HL-60/S4 (cell line): Measurements from ENCODE around the gene PHF14.
"Not testable (repeated sequence)": the region's sequence is repeated elsewhere in the genome, so short reads cannot be mapped to it uniquely, and the experiment has no call there.

ENCODE experiments used
- in situ Hi-C: fragments of 300-500 bp; cut with MboI; formaldehyde crosslinking; loops from 2 replicates; pipeline ENCODE4 v1.14.3; 2022; ENCODE audit warnings: low sequenced_read_pairs

The PHF14 gene, protein sequence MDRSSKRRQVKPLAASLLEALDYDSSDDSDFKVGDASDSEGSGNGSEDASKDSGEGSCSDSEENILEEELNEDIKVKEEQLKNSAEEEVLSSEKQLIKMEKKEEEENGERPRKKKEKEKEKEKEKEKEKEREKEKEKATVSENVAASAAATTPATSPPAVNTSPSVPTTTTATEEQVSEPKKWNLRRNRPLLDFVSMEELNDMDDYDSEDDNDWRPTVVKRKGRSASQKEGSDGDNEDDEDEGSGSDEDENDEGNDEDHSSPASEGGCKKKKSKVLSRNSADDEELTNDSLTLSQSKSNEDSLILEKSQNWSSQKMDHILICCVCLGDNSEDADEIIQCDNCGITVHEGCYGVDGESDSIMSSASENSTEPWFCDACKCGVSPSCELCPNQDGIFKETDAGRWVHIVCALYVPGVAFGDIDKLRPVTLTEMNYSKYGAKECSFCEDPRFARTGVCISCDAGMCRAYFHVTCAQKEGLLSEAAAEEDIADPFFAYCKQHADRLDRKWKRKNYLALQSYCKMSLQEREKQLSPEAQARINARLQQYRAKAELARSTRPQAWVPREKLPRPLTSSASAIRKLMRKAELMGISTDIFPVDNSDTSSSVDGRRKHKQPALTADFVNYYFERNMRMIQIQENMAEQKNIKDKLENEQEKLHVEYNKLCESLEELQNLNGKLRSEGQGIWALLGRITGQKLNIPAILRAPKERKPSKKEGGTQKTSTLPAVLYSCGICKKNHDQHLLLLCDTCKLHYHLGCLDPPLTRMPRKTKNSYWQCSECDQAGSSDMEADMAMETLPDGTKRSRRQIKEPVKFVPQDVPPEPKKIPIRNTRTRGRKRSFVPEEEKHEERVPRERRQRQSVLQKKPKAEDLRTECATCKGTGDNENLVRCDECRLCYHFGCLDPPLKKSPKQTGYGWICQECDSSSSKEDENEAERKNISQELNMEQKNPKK

DNA sequence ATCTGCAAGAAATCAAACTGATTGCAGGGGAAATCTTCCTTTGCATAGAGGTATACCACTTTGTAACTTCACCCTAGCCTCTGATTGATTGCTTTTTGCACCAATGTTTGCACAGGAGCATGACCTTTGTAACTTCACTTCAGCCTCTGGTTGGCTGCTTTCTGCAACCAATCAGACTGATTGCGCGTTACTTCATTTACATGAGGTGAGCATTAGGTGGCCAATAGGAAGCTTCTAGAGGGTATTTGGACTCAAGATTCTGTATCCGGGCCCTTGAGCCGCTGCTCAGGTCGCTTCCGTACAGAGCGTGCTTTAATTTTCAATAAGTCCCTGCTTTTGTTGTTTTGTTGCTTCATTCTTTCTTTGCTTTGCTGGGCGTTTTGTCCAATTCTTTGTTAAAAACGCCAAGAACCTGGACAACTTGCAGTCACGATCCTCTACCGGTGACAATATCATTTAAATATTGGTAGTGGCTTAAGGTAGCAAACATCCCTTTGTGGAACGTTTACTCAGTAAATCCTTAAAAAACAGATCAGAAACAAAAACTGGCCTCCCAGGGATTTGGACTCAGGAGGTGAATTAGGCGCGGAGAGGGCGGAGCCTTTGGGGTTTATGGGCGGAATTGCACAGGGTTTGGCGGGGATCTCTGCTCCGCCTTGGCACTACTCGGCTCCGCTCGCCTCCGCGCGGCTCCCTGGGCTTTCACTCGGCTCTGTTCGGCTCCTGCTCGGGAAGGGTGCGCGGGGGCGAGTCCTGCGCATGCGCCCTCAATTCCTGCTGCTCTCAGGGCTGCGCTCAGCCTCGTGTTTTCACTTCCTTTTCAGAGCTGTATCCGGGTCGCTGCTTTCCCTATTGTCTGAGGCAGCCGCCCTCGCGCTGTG is at the start of gene PHF14:
Gene PHF14 (plus strand): TSS at position 812 of the 881 bp plus-strand sequence. CDS start 452 bp downstream, outside the sequence.
- in situ Hi-C loops: no loop called here

DNA sequence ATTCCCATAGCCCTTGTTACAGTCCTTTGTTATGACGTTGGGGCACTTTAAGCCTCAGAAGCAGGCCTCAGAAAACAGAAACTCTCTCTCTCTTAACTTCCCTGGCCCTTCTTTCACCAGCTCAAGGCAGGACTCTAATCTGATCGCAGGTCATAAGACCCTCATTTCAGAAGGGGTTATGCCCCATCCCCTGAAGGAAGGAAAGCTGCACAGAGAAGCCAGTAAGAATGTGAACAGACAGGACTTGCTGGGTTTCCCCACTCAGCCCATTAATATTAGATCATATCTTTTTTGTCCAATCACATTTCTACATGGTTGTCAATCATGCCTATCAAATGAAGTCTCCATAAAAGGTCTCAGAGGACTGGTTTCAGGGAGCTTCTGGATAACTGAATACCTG is 49.3 kb upstream of the PHF14 start:
- in situ Hi-C loops: no loop called here

DNA sequence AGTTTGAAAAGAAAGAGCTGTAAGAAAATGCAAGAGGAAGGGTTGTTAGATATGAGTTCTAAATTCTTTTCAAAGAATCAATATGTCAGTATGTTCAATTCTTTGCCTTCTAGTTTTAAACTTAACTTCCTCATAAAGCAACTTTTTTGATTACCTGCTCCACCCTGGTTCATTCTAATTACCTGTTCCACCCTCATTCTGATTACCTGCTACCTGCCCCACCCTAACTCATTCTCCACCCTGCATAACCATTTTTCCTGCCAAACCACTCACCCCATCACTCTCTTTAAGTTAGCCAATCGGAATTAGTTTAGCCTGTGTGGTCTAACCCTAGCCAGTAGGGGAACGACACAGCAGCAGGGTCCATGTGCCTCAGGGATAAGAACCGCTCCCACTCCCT is 45.5 kb upstream of the PHF14 start:
- in situ Hi-C loops: not testable (repeated sequence)

DNA sequence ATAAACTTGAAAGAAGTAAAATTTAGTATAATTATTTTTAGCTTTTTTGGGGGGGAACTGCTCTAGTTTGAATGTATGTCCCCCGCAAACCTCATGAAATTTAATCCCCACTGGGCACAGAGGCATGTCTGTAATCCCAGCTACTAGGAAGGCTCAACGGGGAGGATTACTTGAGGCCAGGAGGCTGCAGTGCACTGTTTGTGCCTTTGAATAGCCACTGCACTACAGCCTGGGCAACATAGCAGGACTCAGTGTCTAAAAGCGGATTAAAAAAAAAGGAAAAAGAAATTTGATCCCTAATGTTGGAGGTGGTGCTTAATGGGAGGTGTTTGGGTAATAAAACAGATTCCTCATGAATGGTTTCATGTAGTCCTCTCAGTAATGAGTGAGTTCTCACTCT is 43.1 kb upstream of the PHF14 start:
- in situ Hi-C loops: no loop called here

DNA sequence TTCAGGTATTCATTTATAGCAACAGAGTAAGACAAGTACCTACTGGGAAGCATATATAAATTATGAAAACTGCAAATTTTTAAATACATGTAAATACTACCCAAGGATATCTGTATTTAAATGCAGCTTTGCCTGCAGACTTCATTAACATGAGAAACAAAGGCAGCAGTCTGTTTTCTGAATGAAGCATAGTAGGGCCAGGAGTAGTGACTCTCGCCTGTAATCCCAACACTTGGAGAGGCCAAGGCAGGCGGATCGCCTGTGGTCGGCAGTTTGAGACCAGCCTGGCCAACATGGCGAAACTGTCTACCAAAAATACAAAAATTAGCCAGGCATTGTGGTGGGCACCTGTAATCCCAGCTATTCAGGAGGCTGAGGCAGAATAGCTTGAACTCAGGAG is 42.5 kb upstream of the PHF14 start:
- in situ Hi-C loops: no loop called here

DNA sequence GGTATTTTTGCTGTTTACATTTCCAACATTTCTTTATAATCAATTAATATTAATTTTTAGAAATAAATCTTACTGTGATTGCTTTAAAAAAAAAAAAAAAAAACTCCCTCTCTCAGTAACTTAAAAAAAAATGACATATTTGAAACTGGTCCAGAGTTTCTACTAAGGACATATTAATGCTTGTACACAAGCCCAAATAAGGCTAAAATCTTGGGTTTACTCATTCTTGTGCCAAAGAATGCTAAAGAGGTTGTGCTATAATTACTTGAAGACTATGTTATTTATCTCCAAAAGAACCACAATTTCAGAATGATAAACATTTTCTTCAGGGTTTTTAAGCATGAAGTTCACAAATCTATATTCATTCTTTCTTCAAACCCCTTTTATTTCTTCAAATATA is 39.4 kb upstream of the PHF14 start:
- in situ Hi-C loops: no loop called here

DNA sequence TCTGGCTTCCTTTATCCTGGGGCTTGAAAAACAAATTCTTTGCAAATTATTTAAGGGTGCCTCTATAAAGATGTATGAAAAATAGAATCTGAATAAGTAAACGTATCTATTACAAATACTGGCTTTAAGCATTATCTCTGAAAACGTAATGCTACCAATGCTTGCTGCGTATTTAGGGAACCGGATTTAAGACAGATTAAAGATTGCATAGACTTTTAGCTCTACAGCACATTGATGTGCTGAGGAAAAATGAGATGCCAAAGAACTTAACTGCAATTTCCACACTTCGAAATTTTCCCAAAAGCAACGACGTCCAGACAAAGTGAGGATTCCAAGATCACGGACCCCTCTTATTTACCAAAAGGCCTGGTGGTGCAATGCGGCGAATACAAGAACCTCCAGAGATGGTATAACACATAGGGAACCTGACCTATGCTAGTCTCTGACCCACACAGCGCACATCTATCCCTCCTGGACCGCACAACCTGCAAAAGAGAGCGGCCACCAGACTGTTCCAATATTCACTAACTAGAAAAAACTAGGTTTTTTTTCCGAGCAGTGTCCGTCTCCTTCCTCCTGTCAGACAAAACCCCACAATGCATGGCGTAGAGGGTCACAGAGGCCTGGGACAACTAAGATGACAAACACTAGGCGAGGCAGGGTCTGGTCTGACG is 34.3 kb upstream of the PHF14 start:
- in situ Hi-C loops: no loop called here

DNA sequence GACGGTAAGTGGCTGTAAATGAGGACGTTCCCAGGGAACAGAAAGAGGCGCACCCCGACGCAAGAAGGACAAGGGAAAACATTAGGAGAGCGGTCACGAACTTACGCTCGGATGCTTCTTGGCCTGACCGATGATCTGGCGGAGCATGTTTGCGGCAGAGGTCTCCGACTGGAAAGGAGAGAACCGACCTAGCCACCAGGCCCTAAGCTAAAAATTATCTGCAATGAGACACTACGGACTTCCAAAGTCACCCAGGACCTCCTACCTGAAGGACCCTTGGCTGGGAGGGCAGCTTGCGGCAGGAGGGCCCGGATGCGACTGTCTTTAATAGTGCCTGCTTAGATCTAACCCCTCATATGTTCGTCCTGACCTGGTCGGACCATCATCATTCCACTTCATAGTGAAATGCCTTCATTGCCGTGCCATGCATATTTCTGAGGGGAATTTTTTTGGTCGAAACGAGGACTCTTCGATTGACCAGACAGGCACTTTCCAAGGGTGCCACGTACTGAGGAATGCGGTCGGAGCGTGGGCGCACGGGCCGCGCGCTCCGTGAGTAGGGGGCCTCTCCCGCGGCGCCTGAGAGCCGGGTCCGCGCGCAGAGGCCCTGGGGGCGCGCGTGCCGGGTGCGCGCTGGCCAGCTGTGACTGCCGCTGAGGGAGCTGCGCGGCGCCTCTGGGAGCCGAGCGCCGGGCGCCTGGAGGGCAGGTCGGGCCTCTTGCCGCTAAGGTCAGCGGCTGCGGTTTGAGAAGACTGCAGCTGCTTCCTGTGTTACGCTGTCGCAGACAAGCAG is 33.6 kb upstream of the PHF14 start:
- in situ Hi-C loops: no loop called here

DNA sequence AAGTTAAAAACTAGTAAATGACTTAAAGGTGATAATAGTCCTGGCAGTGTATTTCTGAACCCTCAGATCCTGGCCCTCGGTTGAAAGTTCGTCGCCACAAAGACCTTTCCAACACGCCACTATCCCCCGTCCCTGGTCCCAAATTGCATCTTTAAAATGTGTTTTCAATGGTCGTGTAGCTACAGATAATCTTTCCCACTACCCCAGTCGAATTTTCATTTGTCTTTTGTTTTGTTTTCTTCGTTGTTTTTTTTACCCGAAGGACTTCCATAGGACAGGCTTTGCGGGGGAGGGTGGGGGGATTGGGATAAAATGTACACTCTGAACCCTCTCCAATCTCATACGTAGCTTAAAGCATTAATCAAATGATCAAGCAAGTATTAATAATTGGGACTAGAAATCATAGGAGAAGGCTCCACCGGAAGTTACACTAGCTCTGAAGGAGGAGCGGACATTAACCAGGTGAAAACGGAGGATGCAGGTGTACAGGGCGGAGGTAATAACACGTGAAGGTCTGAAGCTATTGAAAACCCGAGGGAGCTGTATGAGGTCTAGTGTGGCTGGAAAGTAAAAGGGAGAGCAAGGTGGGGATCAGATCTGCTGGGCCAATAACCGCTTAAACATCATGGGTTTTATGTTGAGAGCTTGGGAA is 32.8 kb upstream of the PHF14 start:
- in situ Hi-C loops: no loop called here

DNA sequence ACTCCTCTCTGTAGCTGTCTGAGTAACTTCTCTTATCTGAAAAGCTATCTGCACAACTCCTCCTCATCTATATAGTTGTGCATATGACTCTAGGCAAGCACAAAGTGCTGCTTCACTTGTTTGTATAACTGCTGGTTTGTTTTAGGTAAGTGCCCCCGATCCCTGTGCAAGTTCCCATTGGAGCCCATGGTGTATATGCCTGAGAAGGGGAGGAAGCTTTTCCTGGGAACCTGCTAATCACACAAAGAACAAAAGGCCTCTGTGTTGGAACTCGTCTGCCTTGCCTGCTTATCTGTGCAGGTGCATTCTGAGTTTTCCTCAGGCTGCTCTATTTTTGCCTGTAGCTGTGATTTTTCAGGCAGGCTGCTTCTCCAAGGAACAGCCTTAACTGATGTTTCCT is 23.2 kb upstream of the PHF14 start:
- in situ Hi-C loops: no loop called here

DNA sequence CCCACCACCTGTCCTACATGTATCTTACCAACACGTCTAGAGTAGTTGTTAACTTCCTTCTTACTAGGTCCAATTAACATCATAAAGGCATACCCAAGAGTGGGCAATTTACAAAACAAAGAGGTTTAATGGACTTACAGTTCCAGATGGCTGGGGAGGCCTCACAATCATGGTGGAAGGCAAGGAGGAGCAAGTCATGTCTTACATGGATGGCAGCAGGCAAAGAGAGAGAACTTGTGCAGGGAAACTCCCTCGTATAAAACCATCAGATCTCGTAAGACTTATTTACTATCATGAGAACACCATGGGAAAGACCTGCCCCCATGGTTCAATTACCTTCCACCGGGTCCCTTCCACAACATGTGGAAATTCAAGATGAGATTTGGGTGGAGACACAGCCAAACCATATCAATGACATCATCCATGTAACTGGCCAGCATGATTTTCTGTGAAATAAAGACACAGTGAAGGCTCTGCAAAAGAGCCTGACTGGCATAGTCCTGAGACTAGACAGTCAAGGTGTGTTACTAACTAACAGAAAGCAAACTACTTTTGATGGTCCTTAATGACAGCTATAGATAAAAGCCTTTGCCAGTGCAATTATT is 22.6 kb upstream of the PHF14 start:
- in situ Hi-C loops: not testable (repeated sequence)

DNA sequence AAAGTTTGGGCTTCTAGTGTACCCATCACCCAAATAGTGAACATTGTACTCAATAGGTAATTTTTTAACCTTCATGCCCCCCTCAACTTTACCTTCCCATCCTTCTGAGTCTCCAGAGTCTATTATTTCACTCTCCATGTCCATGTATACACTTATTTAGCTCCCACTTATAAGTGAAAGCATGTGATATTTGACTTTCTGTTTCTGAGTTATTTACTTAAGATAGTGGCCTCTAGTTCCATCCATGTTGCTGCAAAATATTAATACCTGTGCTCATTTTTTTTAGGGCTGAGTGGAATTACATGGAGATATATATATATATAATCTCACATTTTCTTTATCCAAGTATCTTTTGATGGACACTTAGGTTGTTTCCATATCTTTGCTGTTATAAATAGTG is 21.1 kb upstream of the PHF14 start:
- in situ Hi-C loops: no loop called here

DNA sequence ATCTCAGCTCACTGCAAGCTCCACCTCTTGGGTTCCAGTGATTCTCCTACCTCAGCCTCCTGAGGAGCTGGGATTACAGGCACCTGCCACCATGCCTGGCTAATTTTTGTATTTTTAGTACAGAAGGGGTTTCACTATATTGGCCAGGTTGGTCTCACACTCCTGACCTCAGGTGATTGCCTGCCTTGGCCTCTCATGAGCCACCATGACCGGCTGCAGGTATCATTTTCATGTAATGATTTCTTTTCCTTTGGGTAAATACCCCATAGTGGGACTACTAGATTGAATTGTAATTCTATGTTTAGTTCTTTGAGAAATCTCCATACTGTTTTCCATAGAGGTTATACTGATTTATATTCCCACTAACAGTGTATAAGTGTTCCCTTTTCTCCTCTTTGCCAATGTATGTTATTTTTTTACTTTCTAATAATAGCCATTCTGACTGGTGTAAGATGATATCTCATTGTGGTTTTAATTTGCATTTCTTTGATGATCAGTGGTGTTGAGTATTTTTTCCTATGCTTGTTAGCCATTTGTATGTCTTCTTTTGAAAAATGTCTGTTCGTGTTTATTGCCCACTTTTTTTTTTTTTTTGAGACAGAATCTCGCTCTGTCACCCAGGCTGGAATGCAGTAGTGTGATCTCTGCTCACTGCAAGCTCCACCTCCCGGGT is 20.5 kb upstream of the PHF14 start:
- in situ Hi-C loops: not testable (repeated sequence)

DNA sequence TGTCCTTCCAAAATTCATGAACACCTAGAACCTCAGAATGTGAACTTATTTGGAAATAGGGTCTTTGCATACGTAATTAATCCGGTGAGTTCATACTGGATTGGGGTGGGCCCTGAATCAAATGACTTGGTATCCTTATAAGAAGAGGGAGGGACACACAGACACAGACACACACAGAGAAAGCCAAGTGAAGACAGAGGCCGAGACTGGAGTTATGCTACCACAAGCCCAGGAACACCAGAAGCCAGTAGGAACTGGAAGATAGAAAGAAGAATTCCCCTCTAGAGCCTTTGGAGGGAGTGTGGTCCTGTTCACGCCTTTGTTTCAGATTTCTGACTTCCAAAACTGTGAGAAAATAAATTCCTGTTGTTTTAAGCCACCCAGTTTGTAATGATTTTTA is 17.1 kb upstream of the PHF14 start:
- in situ Hi-C loops: no loop called here

DNA sequence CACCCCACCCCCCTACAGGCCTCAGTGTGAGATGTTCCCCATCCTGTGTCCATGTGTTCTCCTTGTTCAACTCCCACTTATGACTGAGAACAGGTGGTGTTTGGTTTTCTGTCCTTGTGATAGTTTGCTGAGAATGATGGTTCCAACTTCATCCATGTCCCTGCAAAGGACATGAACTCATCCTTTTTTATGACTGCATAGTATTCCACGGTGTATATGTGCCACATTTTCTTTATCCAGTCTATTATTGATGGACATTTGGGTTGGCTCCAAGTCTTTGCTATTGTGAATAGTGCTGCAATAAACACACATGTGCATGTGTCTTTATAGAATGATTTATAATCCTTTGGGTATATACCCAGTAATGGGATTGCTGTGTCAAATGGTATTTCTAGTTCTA is 13.4 kb upstream of the PHF14 start:
- in situ Hi-C loops: not testable (repeated sequence)

DNA sequence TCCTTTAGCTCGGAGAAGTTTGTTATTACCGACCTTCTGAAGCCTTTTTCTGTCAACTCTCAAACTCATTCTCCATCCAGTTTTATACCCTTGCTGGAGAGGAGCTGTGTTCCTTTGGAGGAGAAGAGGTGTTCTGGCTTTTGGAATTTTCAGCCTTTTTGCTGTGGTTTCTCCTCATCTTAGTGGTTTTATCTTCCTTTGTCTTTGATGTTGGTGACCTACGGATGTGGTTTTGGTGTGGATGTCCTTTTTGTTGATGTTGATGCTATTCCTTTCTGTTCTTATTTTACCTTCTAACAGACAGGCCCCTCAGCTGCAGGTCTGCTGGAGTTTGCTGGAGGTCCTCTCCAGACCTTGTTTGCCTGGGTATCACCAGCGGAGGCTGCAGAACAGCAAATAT is 8.7 kb upstream of the PHF14 start:
- in situ Hi-C loops: not testable (repeated sequence)

DNA sequence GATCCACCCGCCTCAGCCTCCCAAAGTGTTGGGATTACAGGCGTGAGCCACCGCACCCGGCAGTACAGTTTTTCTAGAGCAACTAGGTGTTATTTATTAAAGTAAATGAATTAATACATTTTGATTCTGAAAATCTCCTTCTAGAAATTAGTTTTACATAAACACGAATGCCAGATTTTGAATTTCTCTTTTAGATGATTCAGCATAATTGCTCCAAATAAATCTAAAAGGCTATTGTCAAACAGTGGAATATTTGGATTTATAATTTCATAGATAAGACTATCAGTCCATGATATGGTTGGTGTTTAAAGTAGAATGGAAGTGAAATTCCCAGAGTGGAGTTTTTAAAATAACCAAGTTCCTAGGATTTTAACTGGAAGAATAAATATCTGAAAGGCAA is 1.5 kb upstream of the PHF14 start:
- in situ Hi-C loops: no loop called here
